ENCODE results near the gene TMEM156. TPM values are rescaled to one million over a fixed set of nuclear protein-coding genes. Genes with fewer than 3 reads are reported as not detected.

Gene TMEM156
- polyA plus RNA-seq, 1 donor from 2014 or later, result not detected

DNA sequence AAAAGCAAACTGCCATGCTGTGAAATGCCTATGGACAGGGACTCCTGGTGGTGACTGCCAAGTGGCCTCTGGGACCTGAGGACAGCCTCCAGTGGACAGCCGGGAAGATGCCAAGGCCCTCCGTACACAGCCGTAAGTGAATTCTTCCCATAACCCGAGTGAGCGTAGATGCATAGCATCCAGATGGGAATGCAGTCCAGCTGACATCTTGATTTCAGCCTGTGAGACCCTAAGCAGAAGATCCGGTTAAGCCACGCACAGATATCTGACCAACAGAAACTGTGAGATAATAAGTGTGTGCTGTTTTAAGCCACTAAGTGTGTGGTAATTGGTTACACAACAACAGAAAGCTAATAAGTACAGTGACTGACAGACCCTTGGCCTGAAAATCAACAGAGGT, 55.9 kb downstream of the TMEM156 start:
- H3K27ac ChIP-seq (ENCODE audit: low read length), result no peak overlapping the region
- no peak overlapping the region for H3K4me2 ChIP-seq (ENCODE audit: low read length)
- no peaks in the 10 kb centered on the region for H3K9me3 ChIP-seq (ENCODE audit: low read length)
- no peaks in the 10 kb centered on the region for H3K36me3 ChIP-seq (ENCODE audit: insufficient read depth, low read length)
- no peaks in the 10 kb centered on the region for H4K20me1 ChIP-seq (ENCODE audit: insufficient read depth)
- no peaks in the 10 kb centered on the region for H3F3A ChIP-seq (ENCODE audit: insufficient read depth, low read length, poor library complexity, severe bottlenecking)
- H3K79me2 ChIP-seq (replicated peaks; ENCODE audit: insufficient read depth, low read length), result no peaks in the 10 kb centered on the region
- H2AFZ ChIP-seq (ENCODE audit: low read depth, low read length), result no peak overlapping the region
- H3K9me2 ChIP-seq (ENCODE audit: insufficient read depth, low read length), result no peaks in the 10 kb centered on the region
- H3K27me3 ChIP-seq (ENCODE audit: insufficient read depth, low read depth, low read length), result no peaks in the 10 kb centered on the region
- H3K9ac ChIP-seq (ENCODE audit: low read length), result no peak overlapping the region
- no peak overlapping the region for H3K4me3 ChIP-seq (ENCODE audit: low read length)
- TF ChIP-seq POLR2AphosphoS5 (IDR thresholded peaks at IDR 0.05) (no peak), EP300 (conservative IDR thresholded peaks at IDR 0.05; ENCODE audit: poor library complexity, severe bottlenecking) (no peak), MXI1 (conservative IDR thresholded peaks at IDR 0.05; ENCODE audit: poor library complexity, severe bottlenecking) (no peak), TAF1 (IDR thresholded peaks at IDR 0.05; ENCODE audit: low read depth) (no peak), EZH2 (IDR thresholded peaks at IDR 0.05; ENCODE audit: borderline replicate concordance, insufficient read depth, low read length, poor library complexity, severe bottlenecking) (no peak), SMC3 (conservative IDR thresholded peaks at IDR 0.05; ENCODE audit: poor library complexity) (no peak), RAD21 (conservative IDR thresholded peaks at IDR 0.05) (no peak)
- TF ChIP-seq, protein P1, sequence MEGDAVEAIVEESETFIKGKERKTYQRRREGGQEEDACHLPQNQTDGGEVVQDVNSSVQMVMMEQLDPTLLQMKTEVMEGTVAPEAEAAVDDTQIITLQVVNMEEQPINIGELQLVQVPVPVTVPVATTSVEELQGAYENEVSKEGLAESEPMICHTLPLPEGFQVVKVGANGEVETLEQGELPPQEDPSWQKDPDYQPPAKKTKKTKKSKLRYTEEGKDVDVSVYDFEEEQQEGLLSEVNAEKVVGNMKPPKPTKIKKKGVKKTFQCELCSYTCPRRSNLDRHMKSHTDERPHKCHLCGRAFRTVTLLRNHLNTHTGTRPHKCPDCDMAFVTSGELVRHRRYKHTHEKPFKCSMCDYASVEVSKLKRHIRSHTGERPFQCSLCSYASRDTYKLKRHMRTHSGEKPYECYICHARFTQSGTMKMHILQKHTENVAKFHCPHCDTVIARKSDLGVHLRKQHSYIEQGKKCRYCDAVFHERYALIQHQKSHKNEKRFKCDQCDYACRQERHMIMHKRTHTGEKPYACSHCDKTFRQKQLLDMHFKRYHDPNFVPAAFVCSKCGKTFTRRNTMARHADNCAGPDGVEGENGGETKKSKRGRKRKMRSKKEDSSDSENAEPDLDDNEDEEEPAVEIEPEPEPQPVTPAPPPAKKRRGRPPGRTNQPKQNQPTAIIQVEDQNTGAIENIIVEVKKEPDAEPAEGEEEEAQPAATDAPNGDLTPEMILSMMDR (IDR thresholded peaks at IDR 0.05; ENCODE audit: poor library complexity, severe bottlenecking), result no peak
- TF ChIP-seq, protein P2, sequence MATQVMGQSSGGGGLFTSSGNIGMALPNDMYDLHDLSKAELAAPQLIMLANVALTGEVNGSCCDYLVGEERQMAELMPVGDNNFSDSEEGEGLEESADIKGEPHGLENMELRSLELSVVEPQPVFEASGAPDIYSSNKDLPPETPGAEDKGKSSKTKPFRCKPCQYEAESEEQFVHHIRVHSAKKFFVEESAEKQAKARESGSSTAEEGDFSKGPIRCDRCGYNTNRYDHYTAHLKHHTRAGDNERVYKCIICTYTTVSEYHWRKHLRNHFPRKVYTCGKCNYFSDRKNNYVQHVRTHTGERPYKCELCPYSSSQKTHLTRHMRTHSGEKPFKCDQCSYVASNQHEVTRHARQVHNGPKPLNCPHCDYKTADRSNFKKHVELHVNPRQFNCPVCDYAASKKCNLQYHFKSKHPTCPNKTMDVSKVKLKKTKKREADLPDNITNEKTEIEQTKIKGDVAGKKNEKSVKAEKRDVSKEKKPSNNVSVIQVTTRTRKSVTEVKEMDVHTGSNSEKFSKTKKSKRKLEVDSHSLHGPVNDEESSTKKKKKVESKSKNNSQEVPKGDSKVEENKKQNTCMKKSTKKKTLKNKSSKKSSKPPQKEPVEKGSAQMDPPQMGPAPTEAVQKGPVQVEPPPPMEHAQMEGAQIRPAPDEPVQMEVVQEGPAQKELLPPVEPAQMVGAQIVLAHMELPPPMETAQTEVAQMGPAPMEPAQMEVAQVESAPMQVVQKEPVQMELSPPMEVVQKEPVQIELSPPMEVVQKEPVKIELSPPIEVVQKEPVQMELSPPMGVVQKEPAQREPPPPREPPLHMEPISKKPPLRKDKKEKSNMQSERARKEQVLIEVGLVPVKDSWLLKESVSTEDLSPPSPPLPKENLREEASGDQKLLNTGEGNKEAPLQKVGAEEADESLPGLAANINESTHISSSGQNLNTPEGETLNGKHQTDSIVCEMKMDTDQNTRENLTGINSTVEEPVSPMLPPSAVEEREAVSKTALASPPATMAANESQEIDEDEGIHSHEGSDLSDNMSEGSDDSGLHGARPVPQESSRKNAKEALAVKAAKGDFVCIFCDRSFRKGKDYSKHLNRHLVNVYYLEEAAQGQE (IDR thresholded peaks at IDR 0.05; ENCODE audit: borderline replicate concordance), result no peak

DNA sequence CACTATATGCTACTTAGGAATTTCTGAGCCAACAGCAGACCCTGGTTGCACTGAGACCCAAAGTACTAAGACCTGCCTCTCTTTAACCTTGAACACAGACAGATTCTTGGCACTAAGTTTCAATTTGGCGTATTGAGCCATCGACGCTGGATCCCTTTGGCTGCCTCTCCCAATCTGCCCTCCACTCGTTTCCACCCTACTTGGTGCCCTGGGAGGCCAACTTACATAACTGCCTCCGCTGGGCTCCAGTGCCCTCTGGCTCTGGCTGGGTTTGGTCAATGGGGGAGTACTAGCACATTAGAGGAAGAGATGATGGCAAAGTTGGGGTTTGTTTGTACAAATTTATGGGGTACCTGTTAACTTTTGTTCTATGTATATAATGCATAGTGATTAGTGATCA, 63.5 kb downstream of the TMEM156 start:
- TF ChIP-seq EZH2 (IDR thresholded peaks at IDR 0.05; ENCODE audit: borderline replicate concordance, insufficient read depth, low read length, poor library complexity, severe bottlenecking) (no peak), POLR2AphosphoS5 (IDR thresholded peaks at IDR 0.05) (no peak), EP300 (conservative IDR thresholded peaks at IDR 0.05; ENCODE audit: poor library complexity, severe bottlenecking) (no peak), SMC3 (conservative IDR thresholded peaks at IDR 0.05; ENCODE audit: poor library complexity) (no peak)
- TF ChIP-seq, protein P1 (IDR thresholded peaks at IDR 0.05; ENCODE audit: poor library complexity, severe bottlenecking), result no peak
- no peak overlapping the region for H3K4me3 ChIP-seq (ENCODE audit: low read length)

More for the DNA sequence above, 63.5 kb downstream of the TMEM156 start:
- Histone ChIP-seq H3K9me3 (ENCODE audit: low read length) (no peaks in the 10 kb centered on the region), H2AFZ (ENCODE audit: low read depth, low read length) (no peak overlapping the region), H3K27me3 (ENCODE audit: insufficient read depth, low read depth, low read length) (no peaks in the 10 kb centered on the region), H3K4me2 (ENCODE audit: low read length) (no peak overlapping the region), H3K9ac (ENCODE audit: low read length) (no peak overlapping the region), H3K79me2 (replicated peaks; ENCODE audit: insufficient read depth, low read length) (no peaks in the 10 kb centered on the region), H3K36me3 (ENCODE audit: insufficient read depth, low read length) (no peaks in the 10 kb centered on the region), H4K20me1 (ENCODE audit: insufficient read depth) (no peaks in the 10 kb centered on the region), H3K27ac (ENCODE audit: low read length) (no peak overlapping the region), H3F3A (ENCODE audit: insufficient read depth, low read length, poor library complexity, severe bottlenecking) (no peaks in the 10 kb centered on the region), H3K9me2 (ENCODE audit: insufficient read depth, low read length) (no peaks in the 10 kb centered on the region)

All from neural cell (in vitro differentiated cells).